OCI-LY7 (cell line): ENCODE results near the gene TTC21A. TPM values are rescaled to one million over a fixed set of nuclear protein-coding genes. Genes with fewer than 3 reads are reported as not detected.
A peak's percentile ranks its signal among the peaks of the same experiment; 100 is the strongest.

Experiments
- BruUV-seq: library from RNA; stranded (reverse); fragments of 400-500 nt; replicated peaks from 2 replicates; lab custom pipeline; 2021; lab: Mats Ljungman, UMichigan
- CTCF ChIA-PET: fragments of 300-600 bp; sonication (Branson Sonifier 250); formaldehyde crosslinking; loops from one replicate; lab custom pipeline; 2022; ENCODE audit warnings: antibody characterized with exemption; ENCODE audit not compliant: unreplicated experiment; lab: Charles Lee
- POLR2A ChIA-PET: fragments of 300-600 bp; sonication (Branson Sonifier 250); formaldehyde crosslinking; loops from one replicate; lab custom pipeline; 2022; ENCODE audit warnings: antibody characterized with exemption; lab: Charles Lee
- DNase-seq: peaks from one replicate; pipeline ENCODE4 v3.0.0-alpha.2; 2015; ENCODE audit warnings: low spot score
- H2AFZ ChIP-seq: fragments of 200-600 bp; sonication (generic), shearing (Covaris generic); 2 replicates; pipeline ENCODE4 v1.6.1; 2014; ENCODE audit warnings: mild to moderate bottlenecking, antibody characterized with exemption, low read length, moderate library complexity
- H3K27ac ChIP-seq: fragments of 200-600 bp; sonication (generic); 2 replicates; pipeline ENCODE4 v1.5.1; 2014; ENCODE audit warnings: mixed run types, low read depth, mild to moderate bottlenecking, moderate library complexity, low read length, inconsistent platforms; ENCODE audit not compliant: poor library complexity, severe bottlenecking
- H3K36me3 ChIP-seq: fragments of 200-600 bp; sonication (generic); 2 replicates; pipeline ENCODE4 v1.6.1; 2014; ENCODE audit warnings: mild to moderate bottlenecking, antibody characterized with exemption, low read length, moderate library complexity, mixed read lengths; ENCODE audit not compliant: insufficient read depth
- H3K4me1 ChIP-seq: fragments of 200-600 bp; sonication (generic); 2 replicates; pipeline ENCODE4 v1.5.1; 2014; ENCODE audit warnings: mild to moderate bottlenecking, low read length; ENCODE audit not compliant: insufficient read depth, poor library complexity, severe bottlenecking
- H3K4me2 ChIP-seq: fragments of 200-600 bp; sonication (generic); 2 replicates; pipeline ENCODE4 v1.6.1; 2014; ENCODE audit warnings: mild to moderate bottlenecking, low read length
- H3K4me3 ChIP-seq: fragments of 200-600 bp; sonication (generic); 2 replicates; pipeline ENCODE4 v1.5.1; 2014; ENCODE audit warnings: mild to moderate bottlenecking, low read depth, low read length; ENCODE audit not compliant: poor library complexity, severe bottlenecking
- H3K79me2 ChIP-seq: fragments of 200-600 bp; sonication (generic); 2 replicates; pipeline ENCODE4 v1.6.1; 2016; ENCODE audit warnings: low read depth, mild to moderate bottlenecking, low read length, moderate library complexity, mixed read lengths; ENCODE audit not compliant: insufficient read depth
- H3K9me2 ChIP-seq: fragments of 200-600 bp; sonication (generic); 2 replicates; pipeline ENCODE4 v1.6.1; 2016; ENCODE audit warnings: mild to moderate bottlenecking, low read length, mixed read lengths; ENCODE audit not compliant: insufficient read depth
- H3K9me3 ChIP-seq: fragments of 200-600 bp; sonication (generic); 2 replicates; pipeline ENCODE4 v1.6.1; 2014; ENCODE audit warnings: mild to moderate bottlenecking, mixed run types, low read length, mixed read lengths
- H4K20me1 ChIP-seq: fragments of 200-600 bp; sonication (generic); 2 replicates; pipeline ENCODE4 v1.6.1; 2014; ENCODE audit warnings: mild to moderate bottlenecking, antibody characterized with exemption, low read length, moderate library complexity, mixed read lengths; ENCODE audit not compliant: insufficient read depth
- EZH2phosphoT487 ChIP-seq: fragments of 200-600 bp; sonication (generic); IDR thresholded peaks from 2 replicates; pipeline ENCODE4 v1.6.1; 2018; ENCODE audit warnings: low read depth, borderline replicate concordance, mild to moderate bottlenecking, mixed run types, antibody characterized with exemption, low read length, moderate library complexity, mixed read lengths
- intact Hi-C: fragments of 100-400 bp; cut with micrococcal nuclease; formaldehyde crosslinking; loops from one replicate; pipeline ENCODE4 v1.10.0; 2022; ENCODE audit not compliant: unreplicated experiment
- total RNA-seq, 2 experiments: library from RNA; depleted of rRNA in 1 of 2; stranded (reverse); fragments of >200 nt in 1 of 2; shearing (Covaris generic) in 1 of 2; gene quantifications; 2 replicates each; pipeline ENCODE4 v1.2.3, GENCODE V29; 2014 to 2022
- TF ChIP-seq, protein P1 (sequence below): fragments of 200-600 bp; sonication (generic); conservative IDR thresholded peaks from 2 replicates; pipeline ENCODE4 v1.5.1; 2014; ENCODE audit warnings: mild to moderate bottlenecking, antibody characterized with exemption, low read length, moderate library complexity, mixed read lengths

TTC21A gene
- total RNA-seq, 2 experiments from 2014 or later, result 12.8 to 27.1 TPM

DNA sequence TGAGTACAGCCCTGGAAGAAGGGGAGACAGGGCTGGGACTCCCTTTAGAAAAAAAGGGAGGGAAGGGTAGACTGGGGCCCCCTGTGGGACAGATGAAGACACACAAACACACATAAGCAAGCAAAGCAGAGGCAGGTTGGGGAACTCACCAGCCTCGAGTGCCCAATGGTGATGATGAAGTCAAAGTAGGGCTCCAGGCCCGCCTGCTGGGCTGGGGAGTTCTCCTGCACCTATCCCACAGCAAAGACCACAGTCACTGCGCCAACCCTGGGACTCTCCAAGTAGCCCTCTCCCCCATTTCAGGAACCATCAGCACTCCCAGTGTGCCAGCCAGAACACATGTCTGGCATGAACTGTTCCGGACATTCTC is 4.2 kb upstream of the TTC21A start:
- Histone ChIP-seq H3K9me2 (no peaks in the 10 kb centered on the region), H3K36me3 (peaks cover 38% of the 10 kb centered on the region), H3K4me2 (no peak overlapping the region), H3K4me1 (peaks cover 57% of the 10 kb centered on the region), H3K27ac (no peak overlapping the region), H3K79me2 (peaks cover 13% of the 10 kb centered on the region; the same call in 1 of the 2 replicates), H3K4me3 (no peak overlapping the region), H3K9me3 (no peaks in the 10 kb centered on the region), H4K20me1 (no peaks in the 10 kb centered on the region), H2AFZ (no peak overlapping the region)
- no TSS peak for BruUV-seq
- CTCF ChIA-PET, result interaction anchor here (0.6 to 0.9 kb wide), 2 partner anchors 15 to 43 kb away, joined by 3 to 4 read pairs; no protein-coding TSS in a partner anchor
- intact Hi-C loops, result no loop called here
- TF ChIP-seq EZH2phosphoT487, result no peak
- TF ChIP-seq, protein P1, sequence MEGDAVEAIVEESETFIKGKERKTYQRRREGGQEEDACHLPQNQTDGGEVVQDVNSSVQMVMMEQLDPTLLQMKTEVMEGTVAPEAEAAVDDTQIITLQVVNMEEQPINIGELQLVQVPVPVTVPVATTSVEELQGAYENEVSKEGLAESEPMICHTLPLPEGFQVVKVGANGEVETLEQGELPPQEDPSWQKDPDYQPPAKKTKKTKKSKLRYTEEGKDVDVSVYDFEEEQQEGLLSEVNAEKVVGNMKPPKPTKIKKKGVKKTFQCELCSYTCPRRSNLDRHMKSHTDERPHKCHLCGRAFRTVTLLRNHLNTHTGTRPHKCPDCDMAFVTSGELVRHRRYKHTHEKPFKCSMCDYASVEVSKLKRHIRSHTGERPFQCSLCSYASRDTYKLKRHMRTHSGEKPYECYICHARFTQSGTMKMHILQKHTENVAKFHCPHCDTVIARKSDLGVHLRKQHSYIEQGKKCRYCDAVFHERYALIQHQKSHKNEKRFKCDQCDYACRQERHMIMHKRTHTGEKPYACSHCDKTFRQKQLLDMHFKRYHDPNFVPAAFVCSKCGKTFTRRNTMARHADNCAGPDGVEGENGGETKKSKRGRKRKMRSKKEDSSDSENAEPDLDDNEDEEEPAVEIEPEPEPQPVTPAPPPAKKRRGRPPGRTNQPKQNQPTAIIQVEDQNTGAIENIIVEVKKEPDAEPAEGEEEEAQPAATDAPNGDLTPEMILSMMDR, result peak; percentile 63
- DNase-seq, result peak; percentile 37
- POLR2A ChIA-PET, result interaction anchor here (0.6 to 1.3 kb wide), 2 partner anchors 17 to 606 kb away, joined by 3 to 7 read pairs; no protein-coding TSS in a partner anchor

DNA sequence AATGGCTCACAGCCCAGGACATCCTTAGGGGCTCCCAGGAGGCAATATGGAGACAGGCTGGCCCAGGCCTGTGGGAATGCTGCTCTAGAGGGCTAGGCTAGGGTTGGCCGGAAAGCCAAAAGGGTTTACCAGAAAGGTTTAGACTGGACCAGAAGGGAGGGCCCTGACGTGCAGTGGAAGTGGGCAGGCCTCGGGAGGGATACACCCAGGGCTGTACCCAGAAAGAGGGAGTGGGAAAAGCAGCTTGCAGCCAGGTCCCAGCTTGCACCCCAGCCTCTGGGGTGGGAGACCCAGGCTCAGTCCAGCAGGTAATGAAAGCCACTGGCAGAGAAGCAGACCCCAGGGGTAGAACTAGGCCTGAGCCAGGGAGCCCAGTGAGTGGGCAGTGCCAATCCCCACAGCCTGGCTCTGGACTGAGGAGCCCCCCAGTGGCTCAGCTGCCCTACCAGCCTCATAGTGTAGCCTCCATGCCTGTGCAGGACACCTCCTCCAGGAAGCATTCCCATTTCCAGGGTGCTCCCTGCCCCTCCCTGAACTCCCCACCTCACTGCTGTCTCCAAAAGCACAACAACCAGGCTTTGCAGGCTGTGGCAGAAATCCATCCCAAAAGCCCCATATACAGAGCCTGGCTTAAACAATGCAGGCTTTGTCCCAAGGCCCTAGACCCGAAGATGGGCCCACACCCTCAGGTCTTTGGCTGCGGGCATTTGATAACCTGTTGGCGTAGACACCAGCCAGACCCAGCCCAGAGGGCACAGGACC is 3.5 kb upstream of the TTC21A start:
- TF ChIP-seq EZH2phosphoT487, result no peak
- TF ChIP-seq, protein P1, result no peak
- Histone ChIP-seq H3K9me3 (no peaks in the 10 kb centered on the region), H3K4me1 (peaks cover 63% of the 10 kb centered on the region), H3K36me3 (peaks cover 32% of the 10 kb centered on the region; the same call in 1 of the 2 replicates), H3K4me3 (no peak overlapping the region), H2AFZ (no peak overlapping the region), H3K79me2 (peaks cover 13% of the 10 kb centered on the region; the same call in 1 of the 2 replicates), H3K9me2 (no peaks in the 10 kb centered on the region), H4K20me1 (no peaks in the 10 kb centered on the region), H3K27ac (no peak overlapping the region), H3K4me2 (no peak overlapping the region)
- no TSS peak for BruUV-seq
- intact Hi-C loops, result no loop called here
- no peak for DNase-seq
- ChIA-PET POLR2A (interaction anchor here (1.5 kb wide), 2 partner anchors 17 to 80 kb away, joined by 4 read pairs; no protein-coding TSS in a partner anchor), CTCF (no interaction called here)
